Ascending aorta (tissue), 2 donors: ENCODE results near the gene NHS. TPM values are rescaled to one million over a fixed set of nuclear protein-coding genes. Genes with fewer than 3 reads are reported as not detected.

ENCODE experiments used
- DNase-seq, 2 donors: peaks; one replicate each; pipeline ENCODE4 v3.0.0-alpha.2; 2019; ENCODE audit warnings: low spot score in 2 of 2
- H3K27ac ChIP-seq, 2 donors: fragments of 200-600 bp; sonication (generic); one replicate each; pipeline ENCODE4 v1.5.1; 2016 to 2017; ENCODE audit warnings: mild to moderate bottlenecking in 1 of 2
- H3K27me3 ChIP-seq: fragments of 200-600 bp; sonication (generic); one replicate; pipeline ENCODE4 v1.5.1; 2017
- H3K36me3 ChIP-seq, 2 donors: fragments of 200-600 bp; sonication (generic); one replicate each; pipeline ENCODE4 v1.5.1; 2016
- H3K4me1 ChIP-seq, 2 donors: fragments of 200-600 bp; sonication (generic); one replicate each; pipeline ENCODE4 v1.5.1; 2016 to 2017; ENCODE audit warnings: mild to moderate bottlenecking in 1 of 2
- H3K4me3 ChIP-seq, 2 donors: fragments of 200-600 bp; sonication (generic); one replicate each; pipeline ENCODE4 v1.5.1; 2016 to 2017; ENCODE audit warnings: mild to moderate bottlenecking in 1 of 2
- H3K9me3 ChIP-seq, 2 donors: fragments of 200-600 bp; sonication (generic); one replicate each; pipeline ENCODE4 v1.5.1; 2016
- intact Hi-C: fragments of 100-400 bp; cut with DNase I; formaldehyde crosslinking; loops from one replicate; pipeline ENCODE4 v1.15.1; 2023
- total RNA-seq: library from RNA; depleted of rRNA; stranded (reverse); fragments of >200 nt; gene quantifications from one replicate; pipeline ENCODE4 v1.1.0, GENCODE V29; 2016
- TF ChIP-seq, protein P1 (sequence below), 3 experiments: fragments of 200-600 bp in 2 of 3; fragments of 450-650 bp in 1 of 3; sonication (generic) in 2 of 3; IDR thresholded peaks; one replicate each; pipeline ENCODE4 v1.5.1; 2016 to 2019; ENCODE audit warnings: antibody characterized with exemption in 3 of 3, mild to moderate bottlenecking in 1 of 3, moderate library complexity in 1 of 3

Gene NHS
- total RNA-seq, 1 donor from 2014 or later = 8.8 TPM

- H3K27me3 ChIP-seq = no peaks in the 10 kb centered on the region
- TF ChIP-seq, protein P1, sequence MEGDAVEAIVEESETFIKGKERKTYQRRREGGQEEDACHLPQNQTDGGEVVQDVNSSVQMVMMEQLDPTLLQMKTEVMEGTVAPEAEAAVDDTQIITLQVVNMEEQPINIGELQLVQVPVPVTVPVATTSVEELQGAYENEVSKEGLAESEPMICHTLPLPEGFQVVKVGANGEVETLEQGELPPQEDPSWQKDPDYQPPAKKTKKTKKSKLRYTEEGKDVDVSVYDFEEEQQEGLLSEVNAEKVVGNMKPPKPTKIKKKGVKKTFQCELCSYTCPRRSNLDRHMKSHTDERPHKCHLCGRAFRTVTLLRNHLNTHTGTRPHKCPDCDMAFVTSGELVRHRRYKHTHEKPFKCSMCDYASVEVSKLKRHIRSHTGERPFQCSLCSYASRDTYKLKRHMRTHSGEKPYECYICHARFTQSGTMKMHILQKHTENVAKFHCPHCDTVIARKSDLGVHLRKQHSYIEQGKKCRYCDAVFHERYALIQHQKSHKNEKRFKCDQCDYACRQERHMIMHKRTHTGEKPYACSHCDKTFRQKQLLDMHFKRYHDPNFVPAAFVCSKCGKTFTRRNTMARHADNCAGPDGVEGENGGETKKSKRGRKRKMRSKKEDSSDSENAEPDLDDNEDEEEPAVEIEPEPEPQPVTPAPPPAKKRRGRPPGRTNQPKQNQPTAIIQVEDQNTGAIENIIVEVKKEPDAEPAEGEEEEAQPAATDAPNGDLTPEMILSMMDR (IDR thresholded peaks at IDR 0.05) = no peak
- H3K27ac ChIP-seq = no peak overlapping the region
- intact Hi-C loops = no loop called here
- no peak for DNase-seq
- H3K9me3 ChIP-seq = no peaks in the 10 kb centered on the region
- peaks cover 12 to 22% of the 10 kb centered on the region in 2 donors for H3K4me1 ChIP-seq
- no peaks in the 10 kb centered on the region for H3K36me3 ChIP-seq
- H3K4me3 ChIP-seq = no peak overlapping the region
Measured at GRCh38 chrX:17554914-17555313, 179.9 kb downstream of the NHS start.

DNA sequence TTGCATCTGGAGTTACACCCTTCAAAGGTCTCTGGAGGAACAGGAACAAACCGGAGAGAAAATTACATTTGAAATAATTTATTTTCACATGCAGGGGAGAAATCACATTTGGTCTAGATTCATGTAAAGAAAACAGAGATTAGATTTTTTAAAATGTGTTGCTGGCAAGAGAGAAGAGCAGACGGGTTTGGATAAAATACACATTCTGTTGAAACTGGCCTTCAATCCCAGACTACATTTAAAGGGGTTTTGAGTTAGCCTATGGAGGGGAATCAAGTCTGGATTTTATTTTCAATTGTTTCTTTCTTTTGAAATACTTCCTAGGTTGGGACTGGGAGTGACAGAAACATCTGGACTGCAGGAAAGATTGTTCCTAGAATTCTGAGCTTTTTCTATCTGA lies 180.8 kb downstream of the NHS start:
- Histone ChIP-seq H3K4me3 (no peak overlapping the region), H3K36me3 (no peaks in the 10 kb centered on the region), H3K27me3 (no peaks in the 10 kb centered on the region), H3K9me3 (no peaks in the 10 kb centered on the region), H3K27ac (no peak overlapping the region), H3K4me1 (peaks cover 12 to 28% of the 10 kb centered on the region in 2 donors)
- intact Hi-C loops = no loop called here
- TF ChIP-seq, protein P1 (IDR thresholded peaks at IDR 0.05) = no peak
- no peak for DNase-seq

- Histone ChIP-seq H3K27me3 (no peaks in the 10 kb centered on the region), H3K4me1 (peaks cover 5 to 23% of the 10 kb centered on the region in 2 donors), H3K27ac (peak overlapping the region in 1 of 2 donors; percentile 14), H3K4me3 (no peak overlapping the region), H3K9me3 (no peaks in the 10 kb centered on the region), H3K36me3 (no peaks in the 10 kb centered on the region)
- TF ChIP-seq, protein P1 (IDR thresholded peaks at IDR 0.05) = no peak
- DNase-seq = no peak
- intact Hi-C loops = no loop called here
Measured at GRCh38 chrX:17559728-17560379, 184.9 kb downstream of the NHS start.

- Histone ChIP-seq H3K36me3 (no peaks in the 10 kb centered on the region), H3K4me1 (peaks cover 5 to 17% of the 10 kb centered on the region in 2 donors), H3K4me3 (no peak overlapping the region), H3K27ac (peak overlapping the region in 1 of 2 donors; percentile 19), H3K9me3 (no peaks in the 10 kb centered on the region), H3K27me3 (no peaks in the 10 kb centered on the region)
- TF ChIP-seq, protein P1 (IDR thresholded peaks at IDR 0.05) = no peak
- intact Hi-C loops = no loop called here
- no peak for DNase-seq
Measured at GRCh38 chrX:17560385-17560784, 185.4 kb downstream of the NHS start.

DNA sequence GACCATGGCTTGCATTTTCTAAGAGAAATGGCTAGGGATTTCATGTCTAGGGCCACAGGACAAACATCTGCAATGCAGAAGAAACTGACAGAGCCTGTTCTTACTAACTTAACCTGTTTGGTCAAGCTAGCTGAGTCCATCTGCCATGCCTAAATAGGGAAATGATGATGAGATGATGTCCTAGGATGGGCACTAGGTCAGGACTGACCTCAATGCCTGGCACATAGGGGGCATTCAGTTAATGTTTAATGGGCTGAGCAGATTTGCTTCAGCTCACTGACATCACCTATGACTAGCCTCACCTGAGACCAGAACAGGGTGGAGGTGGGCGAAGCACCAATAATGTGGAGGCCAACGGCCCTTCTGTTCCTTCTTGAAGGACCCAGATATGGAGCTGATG lies 188.1 kb downstream of the NHS start:
- Histone ChIP-seq H3K4me3 (no peak overlapping the region), H3K4me1 (peaks cover 0 to 20% of the 10 kb centered on the region in 2 donors), H3K36me3 (no peaks in the 10 kb centered on the region), H3K9me3 (no peaks in the 10 kb centered on the region), H3K27ac (no peak overlapping the region), H3K27me3 (no peaks in the 10 kb centered on the region)
- DNase-seq = no peak
- intact Hi-C loops = no loop called here
- TF ChIP-seq, protein P1 (IDR thresholded peaks at IDR 0.05) = no peak
